Skeletal muscle satellite cell (primary cell): ENCODE measurements around the gene RPEL1.

ENCODE experiments used
- H3K27me3 ChIP-seq: 2 replicates; pipeline ENCODE4 v1.7.0; 2013; ENCODE audit warnings: low read length; ENCODE audit not compliant: control insufficient read depth, insufficient read depth
- H3K36me3 ChIP-seq: 2 replicates; pipeline ENCODE4 v1.7.0; 2013; ENCODE audit warnings: mild to moderate bottlenecking, control low read depth, low read length; ENCODE audit not compliant: insufficient read depth
- H3K4me1 ChIP-seq: 2 replicates; pipeline ENCODE4 v1.7.0; 2013; ENCODE audit warnings: low read length; ENCODE audit not compliant: control insufficient read depth, insufficient read depth
- H3K4me2 ChIP-seq: 2 replicates; pipeline ENCODE4 v1.7.0; 2013; ENCODE audit warnings: mild to moderate bottlenecking, low read length
- H3K4me3 ChIP-seq: 2 replicates; pipeline ENCODE4 v1.7.0; 2013; ENCODE audit warnings: low read length
- H3K9ac ChIP-seq: 2 replicates; pipeline ENCODE4 v1.7.0; 2013; ENCODE audit warnings: mild to moderate bottlenecking, low read depth, low read length, moderate library complexity
- H3K9me3 ChIP-seq: replicated peaks from 2 replicates; pipeline ENCODE4 v1.7.0; 2013; ENCODE audit warnings: mild to moderate bottlenecking, control low read depth, low read length

The RPEL1 gene

DNA sequence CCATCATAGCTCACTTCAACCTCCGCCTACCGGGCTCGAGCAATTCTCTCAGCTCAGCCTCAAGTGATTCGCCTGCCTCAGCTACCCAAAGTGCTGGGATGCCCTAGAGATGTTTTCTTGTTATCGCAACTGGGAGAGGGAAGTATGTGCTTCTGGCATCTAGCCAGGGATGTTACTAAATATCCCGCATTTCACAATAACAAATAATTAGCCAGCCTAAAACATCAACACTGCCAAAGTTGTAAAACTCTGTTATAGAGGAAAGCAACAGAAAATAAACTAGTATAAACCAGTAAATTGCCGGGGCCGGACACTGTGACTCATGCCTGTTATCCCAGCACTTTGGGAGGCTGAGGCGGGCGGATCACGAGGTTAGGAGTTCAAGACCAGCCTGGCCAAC is 38.5 kb downstream of the RPEL1 start:
- Histone ChIP-seq H3K27me3 (peaks cover 66% of the 10 kb centered on the region), H3K4me2 (no peak overlapping the region), H3K4me3 (no peak overlapping the region), H3K9ac (no peak overlapping the region), H3K36me3 (no peaks in the 10 kb centered on the region), H3K9me3 (no peaks in the 10 kb centered on the region), H3K4me1 (no peaks in the 10 kb centered on the region)

GRCh38 chr10:103287992-103288391 is 42.3 kb downstream of the RPEL1 start:
- H3K9me3 ChIP-seq, result no peaks in the 10 kb centered on the region
- no peaks in the 10 kb centered on the region for H3K36me3 ChIP-seq
- H3K27me3 ChIP-seq, result peaks cover 50% of the 10 kb centered on the region
- no peak overlapping the region for H3K4me2 ChIP-seq
- no peak overlapping the region for H3K4me3 ChIP-seq
- no peak overlapping the region for H3K9ac ChIP-seq
- H3K4me1 ChIP-seq, result no peaks in the 10 kb centered on the region

GRCh38 chr10:103291588-103291987 is 45.9 kb downstream of the RPEL1 start:
- Histone ChIP-seq H3K9ac (no peak overlapping the region), H3K4me1 (peaks cover 11% of the 10 kb centered on the region), H3K4me3 (no peak overlapping the region), H3K36me3 (no peaks in the 10 kb centered on the region), H3K9me3 (no peaks in the 10 kb centered on the region), H3K27me3 (peaks cover 45% of the 10 kb centered on the region), H3K4me2 (no peak overlapping the region)

DNA sequence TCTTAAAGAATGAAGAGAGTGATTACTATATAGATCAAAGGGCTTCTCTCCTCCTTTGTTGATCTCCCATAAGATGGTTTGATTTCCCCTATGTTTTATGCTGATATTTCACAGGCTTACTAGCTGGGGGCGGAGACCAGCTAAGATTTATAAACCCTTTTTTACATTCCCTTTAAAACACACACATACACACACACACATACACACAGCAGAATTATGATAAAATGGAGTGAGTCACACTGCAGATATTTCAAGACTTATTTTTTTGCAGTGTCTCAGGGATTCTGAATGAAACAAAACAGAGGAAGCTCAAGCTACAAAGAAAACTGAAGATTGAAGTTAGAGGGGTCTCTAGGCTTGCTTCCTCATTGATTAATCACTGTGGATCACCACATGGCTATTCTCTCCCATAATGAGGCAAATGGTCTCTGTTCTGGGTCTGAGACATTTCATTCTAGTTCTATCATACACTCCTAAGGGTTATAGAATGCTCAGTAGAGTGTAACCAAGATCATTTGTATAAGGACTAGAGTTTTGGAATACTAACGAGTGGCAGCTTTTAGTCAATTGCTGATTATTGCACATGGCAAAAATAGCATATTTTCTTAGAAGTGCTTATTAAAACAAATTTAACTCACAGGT is 49.8 kb downstream of the RPEL1 start:
- Histone ChIP-seq H3K4me3 (no peak overlapping the region), H3K4me2 (peak overlapping the region; percentile 14), H3K4me1 (peaks cover 11% of the 10 kb centered on the region), H3K9me3 (no peaks in the 10 kb centered on the region), H3K9ac (no peak overlapping the region), H3K36me3 (no peaks in the 10 kb centered on the region), H3K27me3 (peaks cover 6% of the 10 kb centered on the region)
